ENCODE measurements around the gene SIAH2.

The SIAH2 gene

GRCh38 chr3:150763841-150764483 is 993 bp upstream of the SIAH2 start:
- TF ChIP-seq ZFX (IDR thresholded peaks at IDR 0.05; ENCODE audit: borderline replicate concordance) (no peak), CTCF (IDR thresholded peaks at IDR 0.05) (peak; percentile 74)
- H3K27ac ChIP-seq = peak overlapping the region; percentile 89

GRCh38 chr3:150762662-150763121 is 277 bp downstream of the SIAH2 start:
- peak overlapping the region; percentile 89 for H3K27ac ChIP-seq
- TF ChIP-seq CTCF (IDR thresholded peaks at IDR 0.05) (no peak), ZFX (IDR thresholded peaks at IDR 0.05; ENCODE audit: borderline replicate concordance) (no peak)

GRCh38 chr3:150761831-150762661 is 923 bp downstream of the SIAH2 start:
- H3K27ac ChIP-seq = peak overlapping the region; percentile 89
- TF ChIP-seq ZFX (IDR thresholded peaks at IDR 0.05; ENCODE audit: borderline replicate concordance) (no peak), CTCF (IDR thresholded peaks at IDR 0.05) (no peak)

GRCh38 chr3:150760431-150761200 is 2.4 kb downstream of the SIAH2 start:
- TF ChIP-seq CTCF (IDR thresholded peaks at IDR 0.05) (no peak), ZFX (IDR thresholded peaks at IDR 0.05; ENCODE audit: borderline replicate concordance) (no peak)
- no peak overlapping the region for H3K27ac ChIP-seq

DNA sequence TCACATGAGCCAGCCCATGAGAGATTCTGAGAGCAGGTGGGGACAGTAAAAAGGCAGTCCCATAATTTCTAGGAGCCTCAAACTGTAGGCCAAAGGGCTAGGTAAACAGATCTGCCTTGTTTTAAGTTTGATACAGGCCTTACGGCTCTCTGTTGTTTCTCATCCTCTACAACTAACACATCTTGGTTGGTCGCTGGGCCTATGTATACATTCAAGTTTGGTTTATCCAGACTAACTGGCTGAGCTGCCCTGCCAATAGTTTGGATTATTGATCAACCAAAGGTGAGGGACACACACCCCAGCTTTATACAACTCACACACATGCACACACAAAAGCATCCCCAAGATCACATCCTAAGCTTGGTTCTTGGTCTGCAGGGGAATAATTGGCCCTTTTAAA is 3.0 kb downstream of the SIAH2 start:
- H3K27ac ChIP-seq = no peak overlapping the region
- TF ChIP-seq ZFX (IDR thresholded peaks at IDR 0.05; ENCODE audit: borderline replicate concordance) = no peak

DNA sequence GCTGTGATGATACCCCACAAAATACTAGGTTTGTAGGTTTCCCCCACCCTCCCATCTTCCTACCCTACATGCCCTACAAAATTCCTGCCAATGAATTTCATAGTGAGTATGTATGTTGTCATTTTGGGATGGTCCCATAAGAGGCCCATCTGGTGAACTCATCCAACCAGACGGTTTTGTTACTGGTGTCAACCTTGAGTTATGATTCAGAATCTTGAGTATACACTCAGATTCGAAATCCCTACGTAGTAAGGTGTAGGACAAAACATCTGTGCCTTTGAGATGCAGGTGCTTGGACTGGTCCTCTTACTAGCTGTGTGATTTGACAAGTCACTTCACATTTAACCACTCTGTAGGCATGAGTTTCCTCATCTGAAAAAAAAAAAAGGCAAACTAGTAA is 3.6 kb downstream of the SIAH2 start:
- H3K27ac ChIP-seq = no peak overlapping the region
- no peak for TF ChIP-seq ZFX (IDR thresholded peaks at IDR 0.05; ENCODE audit: borderline replicate concordance)
- no peak for TF ChIP-seq CTCF (IDR thresholded peaks at IDR 0.05)

DNA sequence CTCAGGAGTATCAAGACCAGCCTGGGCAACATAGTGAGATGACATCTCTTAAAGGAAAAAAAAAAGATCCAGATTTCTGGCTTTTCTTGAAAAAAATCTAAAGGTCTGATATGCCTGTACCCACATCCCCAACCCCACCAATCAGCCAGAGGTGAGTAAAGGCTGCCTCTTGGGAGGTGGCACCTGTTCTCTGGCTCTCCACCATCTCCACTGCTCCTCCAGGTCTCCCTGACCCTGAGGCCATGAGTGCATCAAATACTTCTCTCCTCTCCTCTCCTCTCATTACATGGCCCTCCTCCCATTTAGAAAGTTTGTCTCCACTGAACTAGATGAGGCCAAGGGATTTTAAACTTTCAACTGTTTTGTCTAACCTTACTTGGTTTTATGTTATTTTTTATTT is 5.2 kb downstream of the SIAH2 start:
- TF ChIP-seq ZFX (IDR thresholded peaks at IDR 0.05; ENCODE audit: borderline replicate concordance) (no peak), CTCF (IDR thresholded peaks at IDR 0.05) (no peak)

More for the DNA sequence above, 5.2 kb downstream of the SIAH2 start:
- H3K27ac ChIP-seq = no peak overlapping the region
